T-helper 1 cell treated with Interleukin-12 subunit alpha and Interleukin-12 subunit beta and Interleukin-4 antibody, amounts not matched to agents 30 μg/mL and 1 μg/mL, for 36 hours (primary cell): Measurements from ENCODE around the gene MB21D2.

Experiments
- H3K27ac Mint-ChIP-seq: one replicate; pipeline ENCODE4 v1.8.0; 2021; ENCODE audit warnings: mild to moderate bottlenecking, mixed read lengths
- H3K27me3 Mint-ChIP-seq: one replicate; pipeline ENCODE4 v1.8.0; 2021; ENCODE audit warnings: low read depth, mixed read lengths
- H3K36me3 Mint-ChIP-seq: one replicate; pipeline ENCODE4 v1.8.0; 2021; ENCODE audit warnings: low read depth, mixed read lengths
- H3K4me1 Mint-ChIP-seq: one replicate; pipeline ENCODE4 v1.8.0; 2021; ENCODE audit warnings: low read depth, mixed read lengths
- H3K4me3 Mint-ChIP-seq: one replicate; pipeline ENCODE4 v1.8.0; 2021; ENCODE audit warnings: mild to moderate bottlenecking, moderate library complexity, mixed read lengths
- H3K9me3 Mint-ChIP-seq: one replicate; pipeline ENCODE4 v1.8.0; 2021; ENCODE audit warnings: mixed read lengths

The MB21D2 gene

DNA sequence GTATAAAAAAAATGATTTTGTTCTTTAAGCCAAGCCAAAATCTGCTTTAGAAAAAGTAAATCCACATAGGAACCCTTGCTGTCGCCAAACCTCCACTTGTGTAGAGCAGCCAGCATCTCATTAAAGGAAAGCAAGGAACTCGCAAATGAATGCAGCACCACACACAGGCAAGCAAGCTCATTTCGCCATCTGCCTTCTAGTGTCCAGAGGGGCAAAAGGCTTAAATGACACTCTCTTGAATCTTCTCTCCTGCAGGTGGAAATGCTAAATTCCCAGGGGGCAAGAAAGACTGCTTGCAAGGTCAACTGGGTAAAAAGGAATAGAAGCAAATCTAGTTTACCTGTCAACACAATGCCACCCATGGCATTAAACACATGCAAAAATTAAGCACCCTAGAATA, 2.4 kb downstream of the MB21D2 start:
- Mint-ChIP-seq H3K4me3 (peak overlapping the region; percentile 98), H3K27ac (peak overlapping the region; percentile 19), H3K36me3 (peaks cover 31% of the 10 kb centered on the region), H3K4me1 (peaks cover 51% of the 10 kb centered on the region), H3K27me3 (peaks cover 34% of the 10 kb centered on the region), H3K9me3 (no peaks in the 10 kb centered on the region)

DNA sequence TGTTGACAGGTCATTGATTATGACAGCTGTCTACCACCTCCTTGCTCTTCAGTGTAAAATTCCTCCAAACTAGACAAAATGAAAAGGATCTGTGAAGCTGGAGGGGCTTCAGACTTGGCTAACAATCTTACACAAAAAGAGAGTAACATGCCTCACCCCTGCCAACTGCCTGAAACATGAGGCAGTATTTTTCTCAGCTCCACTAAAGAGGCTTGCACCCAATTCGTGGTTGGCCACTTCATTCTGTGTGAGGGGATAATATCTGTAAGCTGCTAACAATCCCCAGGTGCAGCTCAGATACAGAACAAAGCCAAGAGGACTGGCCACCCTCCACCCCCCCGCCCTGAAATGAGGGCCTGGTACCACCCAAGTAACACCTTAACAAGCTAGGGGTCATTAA, 2.8 kb downstream of the MB21D2 start:
- peak overlapping the region; percentile 98 for H3K4me3 Mint-ChIP-seq
- peaks cover 34% of the 10 kb centered on the region for H3K27me3 Mint-ChIP-seq
- peak overlapping the region; percentile 19 for H3K27ac Mint-ChIP-seq
- H3K36me3 Mint-ChIP-seq: peaks cover 32% of the 10 kb centered on the region
- H3K9me3 Mint-ChIP-seq: no peaks in the 10 kb centered on the region
- H3K4me1 Mint-ChIP-seq: peaks cover 48% of the 10 kb centered on the region

DNA sequence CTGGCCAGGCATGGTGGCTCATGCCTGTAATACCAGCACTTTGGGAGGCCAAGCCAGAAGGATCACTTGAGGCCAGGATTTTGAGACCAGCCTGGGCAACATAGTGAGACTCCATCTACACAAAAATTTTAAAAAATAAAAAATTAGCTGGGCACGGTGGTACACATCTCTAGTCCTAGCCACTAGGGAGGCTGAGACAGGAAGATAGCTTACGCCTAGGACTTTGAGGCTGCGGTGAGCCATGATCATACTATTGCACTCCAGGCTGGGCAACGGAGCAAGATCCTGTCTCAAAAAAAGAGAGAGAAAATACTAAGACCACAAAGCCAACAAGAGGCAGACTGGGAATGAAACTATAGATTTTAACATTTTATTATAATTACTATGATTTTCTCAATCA, 4.1 kb downstream of the MB21D2 start:
- peaks cover 32% of the 10 kb centered on the region for H3K36me3 Mint-ChIP-seq
- no peaks in the 10 kb centered on the region for H3K9me3 Mint-ChIP-seq
- H3K4me3 Mint-ChIP-seq: no peak overlapping the region
- H3K4me1 Mint-ChIP-seq: peaks cover 37% of the 10 kb centered on the region
- peaks cover 27% of the 10 kb centered on the region for H3K27me3 Mint-ChIP-seq
- H3K27ac Mint-ChIP-seq: no peak overlapping the region

DNA sequence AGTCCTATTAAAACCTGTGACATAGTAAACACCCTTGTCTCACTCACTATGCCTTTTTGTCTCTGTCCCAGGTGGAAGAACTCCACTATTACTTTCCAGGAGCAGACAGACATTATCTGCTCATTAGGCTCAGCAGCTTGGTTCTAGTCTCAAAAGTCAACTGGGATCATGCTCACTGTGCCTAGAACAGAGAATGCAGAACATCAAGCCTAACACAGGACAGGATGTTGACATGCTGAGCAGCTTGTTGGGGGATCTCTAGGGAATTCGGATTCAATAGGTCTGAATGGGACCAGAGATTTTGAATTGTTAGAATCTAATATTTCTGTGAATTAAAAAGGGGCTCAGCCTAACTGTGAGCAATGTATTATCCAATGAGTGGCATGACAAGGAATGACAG, 6.4 kb downstream of the MB21D2 start:
- H3K27ac Mint-ChIP-seq: no peak overlapping the region
- H3K36me3 Mint-ChIP-seq: peaks cover 35% of the 10 kb centered on the region
- peaks cover 17% of the 10 kb centered on the region for H3K27me3 Mint-ChIP-seq
- H3K4me1 Mint-ChIP-seq: peaks cover 51% of the 10 kb centered on the region
- no peaks in the 10 kb centered on the region for H3K9me3 Mint-ChIP-seq
- no peak overlapping the region for H3K4me3 Mint-ChIP-seq

DNA sequence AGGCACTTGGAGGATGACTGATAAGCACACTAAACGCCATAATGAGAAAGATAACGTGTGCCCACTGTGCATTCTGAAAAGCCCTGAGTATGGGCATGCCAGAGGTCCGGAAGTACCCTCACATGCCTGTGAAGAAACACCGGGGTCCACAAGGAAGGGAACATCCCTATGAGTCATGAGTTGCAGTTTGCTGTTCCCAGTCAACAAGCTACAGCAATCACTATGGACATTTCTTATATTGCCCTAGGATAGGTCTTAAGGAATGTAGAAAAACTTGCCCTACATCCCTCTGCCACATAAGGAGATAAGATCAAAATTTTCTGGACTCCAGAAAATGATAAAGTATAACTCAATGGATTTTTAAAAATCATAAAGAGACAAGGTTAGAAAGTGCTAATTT, 9.9 kb downstream of the MB21D2 start:
- Mint-ChIP-seq H3K36me3 (peaks cover 39% of the 10 kb centered on the region), H3K9me3 (peaks cover 13% of the 10 kb centered on the region), H3K27me3 (no peaks in the 10 kb centered on the region), H3K27ac (peak overlapping the region; percentile 62), H3K4me3 (no peak overlapping the region), H3K4me1 (peaks cover 47% of the 10 kb centered on the region)

DNA sequence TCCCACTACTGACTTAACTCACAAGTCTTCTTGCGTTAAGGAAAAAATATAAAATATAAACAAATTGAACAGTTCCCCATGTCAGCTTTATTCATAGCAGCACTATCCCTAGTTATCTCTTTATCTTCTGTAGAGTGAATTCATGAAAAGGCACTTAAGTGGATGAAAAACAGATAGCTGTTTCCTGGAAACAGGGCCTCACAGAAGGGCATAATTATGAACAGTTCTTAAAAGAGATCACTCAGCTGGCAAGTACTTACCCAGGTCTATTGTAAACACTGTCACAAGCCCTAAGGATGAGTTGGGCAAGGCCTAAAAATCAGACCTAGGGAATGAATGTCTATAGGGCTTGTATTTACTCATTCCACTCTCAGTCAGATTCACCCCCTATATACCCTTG, 10.7 kb downstream of the MB21D2 start:
- Mint-ChIP-seq H3K4me3 (peak overlapping the region; percentile 32), H3K4me1 (peaks cover 50% of the 10 kb centered on the region), H3K36me3 (peaks cover 43% of the 10 kb centered on the region), H3K9me3 (peaks cover 17% of the 10 kb centered on the region), H3K27ac (peak overlapping the region; percentile 62), H3K27me3 (no peaks in the 10 kb centered on the region)

DNA sequence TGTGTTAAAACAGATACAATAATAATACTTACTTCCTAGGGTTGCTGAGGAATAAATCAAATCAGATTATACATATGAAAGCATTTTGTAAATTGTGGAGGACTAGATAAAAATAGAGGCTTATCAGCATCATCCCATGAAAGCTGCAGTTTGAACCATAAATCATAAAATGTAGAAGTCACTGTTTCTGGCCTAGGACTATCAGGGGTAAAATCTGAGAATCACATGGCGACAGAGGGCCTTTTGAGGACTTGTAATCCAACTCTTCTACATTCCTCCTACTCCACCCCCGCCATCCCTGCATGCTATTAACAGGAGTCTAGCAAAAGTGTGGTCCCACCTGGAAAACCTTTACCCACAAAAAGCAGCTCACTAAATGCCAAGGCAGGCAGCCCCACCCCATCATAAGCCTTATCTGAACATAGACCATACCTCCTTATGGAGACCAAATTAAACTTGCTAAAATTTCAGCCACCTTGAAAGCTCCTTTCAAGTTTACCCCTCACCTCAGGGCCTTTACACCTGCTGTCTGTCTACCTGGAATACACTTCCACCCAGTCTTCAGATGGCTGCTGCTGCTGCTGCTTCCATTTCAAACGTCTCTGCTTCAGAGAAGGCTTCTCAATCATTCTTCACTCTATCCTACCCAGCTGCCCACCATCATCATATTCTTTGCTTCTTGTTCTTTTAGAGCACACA, 11.5 kb downstream of the MB21D2 start:
- Mint-ChIP-seq H3K36me3 (peaks cover 36% of the 10 kb centered on the region), H3K27me3 (no peaks in the 10 kb centered on the region), H3K27ac (peak overlapping the region; percentile 62), H3K9me3 (peaks cover 17% of the 10 kb centered on the region), H3K4me1 (peaks cover 48% of the 10 kb centered on the region), H3K4me3 (peak overlapping the region; percentile 32)

DNA sequence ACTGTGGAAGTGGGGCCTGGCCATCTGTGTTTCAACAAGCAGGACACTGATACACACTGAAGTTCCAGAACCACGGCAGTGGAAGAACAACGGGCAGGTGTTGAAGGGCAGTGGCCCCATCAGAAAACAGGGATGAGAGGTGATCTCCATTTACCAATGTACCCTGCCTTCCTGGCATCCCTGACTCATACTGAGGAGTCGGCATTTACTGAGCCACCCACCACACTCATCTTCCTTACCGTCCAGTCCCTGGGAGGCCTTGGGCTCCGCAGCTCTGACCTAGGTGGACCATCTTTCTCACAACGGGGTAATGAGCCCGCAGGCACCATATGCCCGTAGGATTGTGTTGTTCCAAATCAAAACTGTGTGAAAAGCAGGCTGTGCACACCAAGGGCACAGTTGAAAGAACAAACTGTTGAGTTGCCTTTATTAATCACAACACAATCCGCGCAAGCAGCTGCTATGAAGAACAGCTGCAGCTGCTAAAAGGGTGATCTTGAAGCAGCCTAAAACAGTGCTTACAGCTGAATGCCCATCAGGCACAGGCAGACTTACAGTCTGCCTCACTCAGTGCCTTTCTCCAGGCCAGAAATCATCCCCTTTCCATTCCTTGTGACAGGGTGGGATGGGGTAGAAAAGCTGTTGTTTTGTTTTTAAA, 12.9 kb downstream of the MB21D2 start:
- H3K27me3 Mint-ChIP-seq: no peaks in the 10 kb centered on the region
- H3K4me3 Mint-ChIP-seq: no peak overlapping the region
- peaks cover 17% of the 10 kb centered on the region for H3K9me3 Mint-ChIP-seq
- H3K36me3 Mint-ChIP-seq: peaks cover 45% of the 10 kb centered on the region
- peaks cover 59% of the 10 kb centered on the region for H3K4me1 Mint-ChIP-seq
- no peak overlapping the region for H3K27ac Mint-ChIP-seq

DNA sequence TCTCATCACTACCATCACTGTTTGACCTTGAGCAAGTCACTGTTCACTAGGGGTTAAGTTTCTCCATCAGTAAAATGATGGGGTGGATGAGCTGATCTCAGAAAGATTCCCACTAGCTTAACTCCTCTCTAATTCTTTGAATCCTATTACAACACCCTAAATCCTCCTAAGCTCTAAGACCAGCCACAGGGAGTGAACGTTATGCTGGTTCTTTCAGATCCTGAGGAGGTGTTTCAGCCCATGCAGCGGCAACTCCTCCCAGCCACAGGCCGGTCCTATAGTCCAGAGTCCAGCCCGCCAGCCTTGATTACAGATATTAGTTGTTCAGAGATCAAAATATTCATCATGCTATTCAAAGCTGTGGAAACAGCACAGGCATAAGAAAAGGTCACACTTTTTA, 15.1 kb downstream of the MB21D2 start:
- Mint-ChIP-seq H3K4me1 (peaks cover 68% of the 10 kb centered on the region), H3K27ac (peak overlapping the region; percentile 35), H3K9me3 (peaks cover 21% of the 10 kb centered on the region), H3K27me3 (no peaks in the 10 kb centered on the region), H3K4me3 (no peak overlapping the region), H3K36me3 (peaks cover 58% of the 10 kb centered on the region)

DNA sequence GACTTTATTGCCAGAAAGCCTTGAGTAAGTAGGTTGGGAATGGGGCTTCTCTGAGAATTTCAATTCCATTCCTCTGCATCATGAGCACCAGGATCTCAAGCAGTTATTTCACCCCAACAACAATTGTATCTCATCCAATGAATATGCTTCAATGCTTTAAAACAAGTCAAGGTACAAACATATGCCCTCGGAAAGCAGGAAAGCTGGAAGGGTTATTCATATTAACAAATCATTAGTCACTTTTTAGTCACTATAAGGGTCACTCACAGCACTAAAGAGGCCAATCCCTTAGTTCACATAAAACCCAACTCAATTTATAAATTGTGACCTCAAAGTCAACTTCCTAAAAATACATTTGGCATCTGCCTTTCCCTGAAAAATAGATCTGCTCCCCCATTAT, 16.2 kb downstream of the MB21D2 start:
- H3K27me3 Mint-ChIP-seq: peaks cover 4% of the 10 kb centered on the region
- peaks cover 21% of the 10 kb centered on the region for H3K9me3 Mint-ChIP-seq
- peaks cover 68% of the 10 kb centered on the region for H3K4me1 Mint-ChIP-seq
- no peak overlapping the region for H3K27ac Mint-ChIP-seq
- H3K4me3 Mint-ChIP-seq: no peak overlapping the region
- peaks cover 66% of the 10 kb centered on the region for H3K36me3 Mint-ChIP-seq

DNA sequence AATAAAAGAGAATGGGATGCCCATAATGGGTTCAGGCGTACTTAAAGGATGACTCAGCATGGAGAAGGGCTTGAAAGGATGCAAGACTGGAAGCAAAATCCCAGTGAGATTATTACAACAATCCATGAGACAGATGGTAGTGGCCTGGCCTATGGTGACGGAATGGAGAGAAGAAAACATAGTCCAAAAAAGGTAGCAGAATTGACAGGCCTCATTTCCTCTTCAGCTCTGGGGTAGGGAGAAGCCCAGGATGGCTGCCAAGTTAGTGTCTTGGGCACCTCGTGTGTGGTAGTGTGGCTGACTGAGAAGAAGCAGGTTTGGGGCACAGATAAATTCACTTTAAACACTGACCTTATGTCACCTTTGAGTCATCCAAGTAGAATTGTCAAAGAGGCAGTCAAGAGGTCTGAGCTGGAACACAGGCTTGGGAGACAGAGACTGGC, 18.1 kb downstream of the MB21D2 start:
- Mint-ChIP-seq H3K4me3 (peak overlapping the region; percentile 49), H3K27ac (peak overlapping the region; percentile 90), H3K9me3 (peaks cover 21% of the 10 kb centered on the region), H3K36me3 (peaks cover 66% of the 10 kb centered on the region), H3K4me1 (peaks cover 73% of the 10 kb centered on the region), H3K27me3 (peaks cover 7% of the 10 kb centered on the region)

DNA sequence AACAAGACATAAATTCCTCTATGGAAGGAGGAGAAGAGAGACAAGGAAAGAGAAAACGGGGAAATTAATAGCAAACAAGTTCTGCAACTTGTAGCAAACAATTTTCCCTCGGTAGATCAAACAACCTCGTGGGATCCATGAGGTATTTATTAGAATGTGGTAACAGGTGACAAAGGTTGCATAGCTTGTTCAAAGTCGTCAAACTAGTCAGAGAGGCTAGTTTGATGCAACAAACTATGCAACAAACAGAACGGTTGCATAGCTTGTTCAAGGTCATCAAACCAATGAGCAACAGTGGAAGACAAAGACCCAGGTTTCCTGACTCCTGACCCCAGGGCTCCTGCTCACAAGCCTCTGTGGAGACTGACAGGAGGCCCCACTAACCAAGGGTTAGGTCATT, 20.7 kb downstream of the MB21D2 start:
- Mint-ChIP-seq H3K27ac (peak overlapping the region; percentile 80), H3K9me3 (peaks cover 4% of the 10 kb centered on the region), H3K4me1 (peaks cover 81% of the 10 kb centered on the region), H3K36me3 (peaks cover 53% of the 10 kb centered on the region), H3K27me3 (peaks cover 11% of the 10 kb centered on the region), H3K4me3 (peak overlapping the region; percentile 39)

DNA sequence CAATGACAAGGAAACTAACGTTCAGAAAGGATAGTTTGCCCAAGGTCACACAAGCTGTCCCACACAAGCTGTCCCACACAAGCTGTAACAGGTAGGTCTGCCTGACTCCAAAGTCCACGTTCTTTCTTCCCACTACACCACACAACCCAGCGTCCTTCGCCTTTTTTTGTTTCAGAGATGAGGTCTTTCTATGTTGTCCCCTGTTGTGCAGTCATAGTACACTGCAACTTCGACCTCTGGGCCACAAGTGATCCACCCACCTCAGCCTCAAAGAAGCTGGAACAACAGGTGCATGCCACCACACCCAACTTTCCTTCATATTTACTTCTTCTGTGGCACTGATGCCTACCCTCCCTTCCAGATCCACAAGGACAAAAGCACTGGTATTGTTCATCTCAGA, 21.4 kb downstream of the MB21D2 start:
- Mint-ChIP-seq H3K27ac (peak overlapping the region; percentile 80), H3K9me3 (peaks cover 4% of the 10 kb centered on the region), H3K4me1 (peaks cover 84% of the 10 kb centered on the region), H3K27me3 (peaks cover 11% of the 10 kb centered on the region), H3K36me3 (peaks cover 57% of the 10 kb centered on the region), H3K4me3 (peak overlapping the region; percentile 39)

DNA sequence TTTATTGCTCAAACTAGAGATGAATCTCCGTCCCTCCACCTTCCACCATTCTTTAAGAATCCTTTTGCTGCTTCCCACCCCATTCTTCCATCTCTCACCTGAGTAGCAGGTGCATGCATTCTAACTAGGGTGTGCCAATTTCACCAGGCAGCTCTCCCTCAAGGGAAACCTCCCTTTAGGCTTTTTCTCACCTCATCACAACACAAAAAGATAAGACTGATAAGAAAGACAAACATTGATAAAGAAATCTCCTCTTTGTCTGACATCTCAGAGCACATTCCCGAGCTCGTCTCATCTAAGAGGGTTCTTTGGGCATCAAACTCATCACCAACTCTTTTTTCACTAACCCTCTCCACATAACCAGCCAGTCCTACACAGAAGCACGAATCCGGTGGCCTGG, 23.0 kb downstream of the MB21D2 start:
- Mint-ChIP-seq H3K36me3 (peaks cover 52% of the 10 kb centered on the region), H3K27me3 (peaks cover 11% of the 10 kb centered on the region), H3K4me3 (peak overlapping the region; percentile 79), H3K4me1 (peaks cover 86% of the 10 kb centered on the region), H3K9me3 (peaks cover 6% of the 10 kb centered on the region), H3K27ac (peak overlapping the region; percentile 93)

DNA sequence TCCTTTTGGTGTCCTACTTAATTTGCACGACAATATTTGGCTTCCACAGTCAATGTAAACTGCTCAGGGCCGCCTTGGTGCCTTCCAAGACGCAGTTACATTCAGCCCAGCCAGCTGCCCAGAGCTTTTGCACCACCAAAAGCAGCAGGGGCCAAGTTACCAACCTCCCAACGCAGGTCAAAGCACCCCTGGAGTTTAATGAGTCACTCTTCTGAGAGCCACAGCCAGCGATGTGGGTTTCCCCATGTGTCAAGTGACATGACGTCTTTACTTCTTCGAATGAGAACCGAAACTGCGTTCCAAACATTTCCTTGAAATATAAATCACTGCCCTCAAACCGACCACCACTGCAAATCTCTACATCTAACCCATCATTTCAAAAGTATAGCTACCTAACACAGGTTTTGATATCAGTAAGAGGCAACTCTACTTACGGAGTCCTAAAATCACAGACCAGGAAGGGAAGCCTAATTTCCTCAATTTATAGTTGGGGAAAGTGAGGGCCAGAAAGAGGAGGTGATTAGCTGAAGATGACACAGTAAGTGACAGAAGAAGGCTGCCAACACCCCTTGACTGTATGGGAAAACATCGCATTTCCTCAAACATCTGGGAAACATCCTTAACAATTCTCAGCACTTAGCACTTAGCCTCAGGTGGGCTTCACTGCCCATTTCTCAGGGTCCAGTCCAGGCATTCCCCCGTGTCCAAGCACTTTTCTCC, 24.5 kb downstream of the MB21D2 start:
- peaks cover 87% of the 10 kb centered on the region for H3K4me1 Mint-ChIP-seq
- peaks cover 11% of the 10 kb centered on the region for H3K27me3 Mint-ChIP-seq
- H3K9me3 Mint-ChIP-seq: peaks cover 3% of the 10 kb centered on the region
- H3K36me3 Mint-ChIP-seq: peaks cover 44% of the 10 kb centered on the region
- H3K27ac Mint-ChIP-seq: peak overlapping the region; percentile 98
- peak overlapping the region; percentile 63 for H3K4me3 Mint-ChIP-seq
